Dendritic cell treated with granulocyte-macrophage colony-stimulating factor and Interleukin-4, amounts not matched to agents 40 ng/mL and 50 ng/mL, for 4 days (primary cell): ENCODE measurements around the gene OSBPL3.

Experiments used
- H3K27ac Mint-ChIP-seq: one replicate; pipeline ENCODE4 v1.8.0; 2022; ENCODE audit warnings: mild to moderate bottlenecking, mixed read lengths
- H3K27me3 Mint-ChIP-seq: one replicate; pipeline ENCODE4 v1.8.0; 2022; ENCODE audit warnings: mild to moderate bottlenecking, mixed read lengths
- H3K36me3 Mint-ChIP-seq: one replicate; pipeline ENCODE4 v1.8.0; 2022; ENCODE audit warnings: low read depth, mixed read lengths
- H3K4me1 Mint-ChIP-seq: one replicate; pipeline ENCODE4 v1.8.0; 2022; ENCODE audit warnings: low read depth, mixed read lengths
- H3K4me3 Mint-ChIP-seq: one replicate; pipeline ENCODE4 v1.8.0; 2022; ENCODE audit warnings: mild to moderate bottlenecking, moderate library complexity, mixed read lengths
- H3K9me3 Mint-ChIP-seq: one replicate; pipeline ENCODE4 v1.8.0; 2022; ENCODE audit warnings: mixed read lengths
- intact Hi-C: fragments of 100-400 bp; cut with micrococcal nuclease; formaldehyde crosslinking; loops from one replicate; pipeline ENCODE4 v1.15.0; 2022

The OSBPL3 gene

DNA sequence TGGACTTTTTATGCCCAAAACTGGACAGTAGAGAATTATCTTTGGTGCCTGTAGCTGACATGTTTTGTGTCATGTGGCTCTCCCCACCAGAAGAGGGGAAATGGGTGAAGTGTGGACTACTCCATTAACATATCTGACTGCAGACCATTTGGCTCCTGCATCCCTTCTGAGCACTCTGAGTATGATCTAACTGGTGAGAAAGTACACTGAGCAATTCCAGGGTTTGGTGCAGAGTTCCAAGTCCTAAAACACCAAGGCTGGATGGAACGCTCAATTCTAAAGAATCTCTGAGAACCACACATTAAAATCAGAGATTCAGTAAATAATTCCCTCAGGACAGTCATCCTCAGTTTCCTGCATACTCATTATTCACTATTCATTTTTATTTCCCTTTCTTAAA, 22.8 kb upstream of the OSBPL3 start:
- intact Hi-C loops, result no loop called here
- no peak overlapping the region for H3K27ac Mint-ChIP-seq
- H3K27me3 Mint-ChIP-seq, result no peaks in the 10 kb centered on the region
- peaks cover 19% of the 10 kb centered on the region for H3K9me3 Mint-ChIP-seq
- no peaks in the 10 kb centered on the region for H3K36me3 Mint-ChIP-seq
- no peaks in the 10 kb centered on the region for H3K4me1 Mint-ChIP-seq
- no peak overlapping the region for H3K4me3 Mint-ChIP-seq

DNA sequence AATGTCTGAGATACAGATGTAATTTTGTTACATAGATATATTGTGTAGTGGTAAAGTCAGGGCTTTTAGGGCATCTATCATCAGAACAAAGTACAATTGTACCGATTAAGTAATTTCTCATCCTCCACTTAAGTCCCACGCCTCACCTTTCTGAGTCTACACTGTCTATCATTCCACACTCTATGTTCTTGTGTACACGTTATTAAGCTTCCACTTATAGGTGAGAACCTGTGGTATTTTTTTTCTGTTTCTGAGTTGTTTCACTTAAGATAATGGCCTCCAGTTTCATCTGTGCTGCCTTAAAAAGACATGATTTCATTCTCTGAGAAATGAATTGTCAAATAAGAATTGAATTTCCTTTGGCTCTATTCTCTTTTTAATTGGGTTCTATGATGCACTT, 15.5 kb upstream of the OSBPL3 start:
- no peak overlapping the region for H3K4me3 Mint-ChIP-seq
- H3K4me1 Mint-ChIP-seq, result no peaks in the 10 kb centered on the region
- H3K27ac Mint-ChIP-seq, result no peak overlapping the region
- H3K27me3 Mint-ChIP-seq, result peaks cover 2% of the 10 kb centered on the region
- intact Hi-C loops, result no loop called here
- H3K36me3 Mint-ChIP-seq, result no peaks in the 10 kb centered on the region
- peaks cover 11% of the 10 kb centered on the region for H3K9me3 Mint-ChIP-seq

DNA sequence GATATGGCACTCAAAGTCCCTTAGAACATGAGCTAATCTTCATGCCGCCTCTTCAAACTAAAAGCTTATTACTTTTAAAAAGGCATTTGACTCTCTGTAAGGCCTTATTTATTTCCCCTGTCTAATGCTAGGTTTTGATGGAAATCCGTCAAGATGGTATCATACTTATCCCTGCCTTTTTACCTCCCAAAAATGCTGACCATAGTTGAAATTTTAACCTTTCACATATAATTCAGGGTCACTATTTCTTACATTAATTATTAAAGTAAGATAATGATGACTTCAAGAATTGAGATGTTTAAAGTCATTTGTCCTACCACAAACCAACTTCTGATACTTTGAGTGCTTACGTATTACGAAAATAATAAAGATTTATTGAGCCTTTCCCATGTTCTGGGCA, 12.3 kb upstream of the OSBPL3 start:
- no peaks in the 10 kb centered on the region for H3K36me3 Mint-ChIP-seq
- no peak overlapping the region for H3K4me3 Mint-ChIP-seq
- H3K4me1 Mint-ChIP-seq, result no peaks in the 10 kb centered on the region
- intact Hi-C loops, result no loop called here
- H3K27ac Mint-ChIP-seq, result no peak overlapping the region
- peaks cover 5% of the 10 kb centered on the region for H3K27me3 Mint-ChIP-seq
- H3K9me3 Mint-ChIP-seq, result no peaks in the 10 kb centered on the region

DNA sequence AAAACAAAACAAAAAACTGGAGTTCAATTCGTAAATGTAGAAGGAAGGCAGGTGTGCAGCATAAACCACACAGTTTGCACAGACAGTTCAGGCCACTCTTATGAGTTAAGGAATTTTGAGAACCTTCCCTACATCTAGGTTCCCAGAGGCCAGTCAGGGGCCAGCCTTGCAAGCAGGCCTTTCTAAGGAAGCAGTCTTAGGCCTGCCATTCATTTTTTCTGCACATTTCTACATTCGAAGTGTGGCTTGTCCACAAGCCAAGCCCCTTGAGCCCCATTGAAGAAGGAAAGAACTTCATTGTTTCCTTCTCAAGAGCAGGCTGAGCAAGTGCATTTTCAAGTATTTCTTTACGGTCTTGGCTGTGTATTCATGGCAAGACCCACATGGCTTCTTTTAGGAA, 11.4 kb upstream of the OSBPL3 start:
- intact Hi-C loops, result no loop called here
- Mint-ChIP-seq H3K4me3 (no peak overlapping the region), H3K9me3 (no peaks in the 10 kb centered on the region), H3K27me3 (peaks cover 12% of the 10 kb centered on the region), H3K36me3 (no peaks in the 10 kb centered on the region), H3K27ac (no peak overlapping the region), H3K4me1 (no peaks in the 10 kb centered on the region)

DNA sequence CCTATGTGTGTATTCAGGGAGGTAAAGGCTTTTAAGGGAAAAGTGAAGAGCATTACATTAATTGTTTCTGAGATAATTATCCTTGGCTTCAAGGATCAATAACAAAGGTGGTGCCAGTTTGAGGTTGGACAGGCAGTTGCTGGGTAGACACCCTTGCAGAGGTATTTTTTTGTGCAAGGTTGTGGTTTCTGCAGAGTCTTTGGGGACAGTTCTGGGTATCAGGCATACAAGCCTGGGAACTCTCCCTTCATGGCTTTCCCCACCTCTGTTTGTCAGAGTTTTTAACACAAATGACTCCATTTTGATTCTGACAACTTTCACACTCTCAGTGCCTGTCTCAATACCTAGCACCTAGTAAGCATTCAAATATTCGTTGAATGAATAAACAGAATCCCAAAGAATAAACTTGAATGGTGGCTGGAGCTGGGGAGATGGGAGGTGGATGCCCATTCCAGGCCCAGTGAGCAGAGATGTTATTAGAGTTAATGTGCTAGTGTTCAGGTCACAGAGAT, 7.4 kb upstream of the OSBPL3 start:
- H3K9me3 Mint-ChIP-seq, result no peaks in the 10 kb centered on the region

DNA sequence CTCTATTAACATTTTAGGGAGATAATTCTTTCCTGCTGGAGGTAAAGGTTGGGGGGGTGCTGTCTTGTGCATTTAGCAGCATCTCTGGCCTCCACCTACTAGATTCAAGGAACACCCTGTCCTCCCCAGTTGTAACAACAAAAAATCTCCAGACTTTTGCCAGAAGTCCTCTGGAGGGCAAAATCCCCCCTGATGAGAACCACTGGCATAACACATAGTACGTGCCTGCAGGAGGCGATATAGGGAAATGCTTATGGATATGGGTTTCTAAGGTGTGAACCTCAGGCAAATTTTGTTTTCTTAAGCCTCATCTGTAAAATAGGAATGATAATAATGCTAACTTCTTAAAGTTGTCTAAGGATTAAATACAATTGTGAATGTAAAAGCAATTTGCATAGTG, 2.9 kb upstream of the OSBPL3 start:
- intact Hi-C loops, result loop anchor here (5.0 kb wide), 2 partner anchors 51 to 89 kb away; no protein-coding TSS in a partner anchor
- Mint-ChIP-seq H3K36me3 (peaks cover 31% of the 10 kb centered on the region), H3K27ac (no peak overlapping the region)

More for the DNA sequence above, 7.4 kb upstream of the OSBPL3 start:
- intact Hi-C loops, result no loop called here
- H3K4me1 Mint-ChIP-seq, result peaks cover 11% of the 10 kb centered on the region
- no peak overlapping the region for H3K4me3 Mint-ChIP-seq
- no peaks in the 10 kb centered on the region for H3K36me3 Mint-ChIP-seq
- peaks cover 17% of the 10 kb centered on the region for H3K27me3 Mint-ChIP-seq
- H3K27ac Mint-ChIP-seq, result no peak overlapping the region

DNA sequence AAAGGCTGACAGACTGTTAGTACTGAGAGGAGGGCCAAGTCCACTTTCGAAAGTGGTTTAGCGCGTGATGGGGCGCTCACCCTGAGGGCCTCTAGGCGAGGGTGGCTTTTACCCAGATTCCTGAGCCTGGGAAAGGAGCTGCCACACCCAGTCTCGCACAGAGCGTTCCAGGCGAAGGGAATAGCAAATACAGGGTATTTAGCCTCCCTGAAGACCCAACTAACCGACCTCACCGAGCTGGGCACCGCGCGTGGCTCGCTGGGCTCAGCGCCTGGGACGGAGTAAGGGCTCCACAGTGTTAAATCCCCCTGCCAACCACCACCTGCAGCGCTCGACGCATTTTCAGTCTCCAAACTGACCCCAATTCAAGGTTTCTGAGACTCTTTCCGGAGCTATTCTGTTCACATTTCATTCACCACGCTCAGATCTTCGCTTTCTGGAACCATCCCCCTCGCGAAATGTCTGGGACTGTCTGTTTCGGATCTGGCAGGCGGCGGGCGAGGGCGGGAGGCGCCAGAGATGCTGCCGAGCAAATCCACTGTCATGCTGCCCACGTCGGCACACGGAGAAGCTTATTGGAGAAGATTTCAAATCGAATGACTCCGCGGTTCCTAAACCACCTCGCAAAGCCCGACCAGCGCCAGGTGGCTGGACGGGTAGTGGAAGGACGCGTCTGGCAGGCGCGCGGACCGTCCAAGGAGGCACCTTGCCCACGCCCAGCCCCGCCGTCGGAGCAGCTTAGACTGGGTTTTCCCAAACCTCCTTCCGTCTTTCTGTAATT, 1.4 kb upstream of the OSBPL3 start:
- H3K4me3 Mint-ChIP-seq, result peak overlapping the region; percentile 99
- peaks cover 59% of the 10 kb centered on the region for H3K4me1 Mint-ChIP-seq
- peaks cover 34% of the 10 kb centered on the region for H3K36me3 Mint-ChIP-seq
- no peaks in the 10 kb centered on the region for H3K9me3 Mint-ChIP-seq
- peak overlapping the region; percentile 100 for H3K27ac Mint-ChIP-seq
- H3K27me3 Mint-ChIP-seq, result peaks cover 21% of the 10 kb centered on the region
- intact Hi-C loops, result loop anchor here (2.0 to 5.0 kb wide), 5 partner anchors 19 to 161 kb away; no protein-coding TSS in a partner anchor

More for the DNA sequence above, 2.9 kb upstream of the OSBPL3 start:
- H3K27me3 Mint-ChIP-seq, result peaks cover 22% of the 10 kb centered on the region
- peaks cover 47% of the 10 kb centered on the region for H3K4me1 Mint-ChIP-seq
- H3K4me3 Mint-ChIP-seq, result no peak overlapping the region
- H3K9me3 Mint-ChIP-seq, result no peaks in the 10 kb centered on the region

DNA sequence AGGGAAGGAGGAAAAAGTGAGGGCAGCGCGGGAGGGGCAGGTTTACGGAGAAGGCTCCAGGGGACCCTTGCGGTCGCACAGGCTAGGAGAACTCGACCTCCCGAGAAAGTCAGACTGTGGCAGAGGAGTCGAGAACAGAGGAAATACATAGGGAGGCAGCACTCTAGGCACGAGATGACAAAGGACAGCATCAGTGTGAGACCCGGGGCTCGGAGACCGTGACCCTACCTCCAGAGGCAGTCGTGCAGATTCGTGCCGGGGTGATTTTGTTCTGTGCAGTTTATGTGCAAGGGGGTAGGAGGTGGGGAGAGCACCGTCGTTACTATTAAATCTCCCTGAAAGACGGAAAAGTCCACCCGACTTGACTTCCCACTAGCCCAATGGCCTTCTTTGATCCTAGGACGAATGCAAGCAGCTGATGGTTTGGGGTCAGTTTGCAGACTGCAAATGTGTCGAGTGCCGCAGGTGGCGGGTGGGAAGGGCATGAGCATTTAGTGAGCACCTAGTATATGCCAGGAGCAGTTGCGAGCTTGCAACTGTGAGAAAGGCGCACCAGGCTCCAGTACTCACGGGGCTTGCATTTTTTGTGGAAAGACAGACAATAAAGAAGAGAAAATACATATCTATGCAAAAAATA, 674 bp upstream of the OSBPL3 start:
- Mint-ChIP-seq H3K4me1 (peaks cover 67% of the 10 kb centered on the region), H3K9me3 (no peaks in the 10 kb centered on the region), H3K36me3 (peaks cover 39% of the 10 kb centered on the region), H3K27ac (peak overlapping the region; percentile 100), H3K4me3 (peak overlapping the region; percentile 99), H3K27me3 (peaks cover 19% of the 10 kb centered on the region)
- intact Hi-C loops, result loop anchor here (2.0 to 5.0 kb wide), 5 partner anchors 18 to 160 kb away; no protein-coding TSS in a partner anchor

DNA sequence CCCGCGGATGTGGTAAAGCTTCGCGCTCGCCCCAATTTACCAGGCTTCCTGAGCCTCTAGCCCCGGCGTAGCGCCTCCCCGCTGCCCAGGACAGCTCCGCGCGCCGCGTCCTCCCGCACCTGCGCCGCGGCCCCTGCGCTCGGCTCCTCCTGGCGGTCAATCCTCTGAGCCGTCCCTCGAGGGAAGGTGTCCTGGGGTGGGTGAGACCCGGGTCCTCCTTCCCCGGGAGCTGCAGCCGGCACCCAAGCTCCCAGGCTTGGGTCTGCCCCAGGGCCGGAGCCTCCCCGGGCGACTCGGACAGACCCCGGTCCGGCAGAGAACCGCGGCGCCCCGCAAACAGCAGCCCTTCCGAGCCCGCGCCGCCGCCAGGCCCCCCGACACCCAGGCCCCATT, 512 bp downstream of the OSBPL3 start:
- Mint-ChIP-seq H3K9me3 (no peaks in the 10 kb centered on the region), H3K36me3 (peaks cover 44% of the 10 kb centered on the region), H3K27me3 (peaks cover 19% of the 10 kb centered on the region), H3K4me3 (peak overlapping the region; percentile 99), H3K4me1 (peaks cover 72% of the 10 kb centered on the region), H3K27ac (peak overlapping the region; percentile 100)
- intact Hi-C loops, result loop anchor here (2.0 to 5.0 kb wide), 2 partner anchors 37 to 83 kb away; no protein-coding TSS in a partner anchor

DNA sequence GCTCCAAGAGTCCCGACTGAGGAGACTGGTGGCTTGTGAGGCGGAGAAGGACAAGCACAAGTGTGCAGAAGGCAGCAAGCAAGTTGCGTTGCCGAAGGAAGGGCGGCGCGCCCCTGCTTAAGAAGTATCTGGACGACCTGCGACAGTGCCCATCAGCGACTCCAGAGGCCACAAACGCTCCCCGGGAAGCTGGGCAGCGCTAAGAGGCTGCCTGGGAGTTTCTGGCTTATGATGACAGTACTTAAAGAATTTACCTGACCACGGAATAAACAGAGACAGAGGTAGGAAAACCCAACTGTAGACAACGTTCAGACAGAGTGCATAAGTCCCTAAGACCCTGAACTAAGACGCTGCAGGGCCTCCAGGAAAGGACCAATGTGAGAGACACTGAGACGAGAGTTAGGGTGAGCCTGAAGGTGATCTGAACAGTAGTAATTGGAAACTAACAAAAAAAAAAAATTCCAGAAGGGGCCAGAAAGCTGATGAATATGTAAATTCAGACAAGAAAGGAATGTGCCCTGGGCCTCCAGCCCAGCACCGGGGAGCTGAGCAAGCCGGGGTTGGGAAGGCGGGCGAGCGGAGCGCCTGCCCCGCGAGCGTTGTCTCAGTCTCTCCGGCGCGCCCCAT, 1.0 kb downstream of the OSBPL3 start:
- intact Hi-C loops, result loop anchor here (2.0 to 5.0 kb wide), 2 partner anchors 37 to 82 kb away; no protein-coding TSS in a partner anchor
- H3K36me3 Mint-ChIP-seq, result peaks cover 49% of the 10 kb centered on the region
- H3K27ac Mint-ChIP-seq, result peak overlapping the region; percentile 100
- no peaks in the 10 kb centered on the region for H3K9me3 Mint-ChIP-seq
- peak overlapping the region; percentile 99 for H3K4me3 Mint-ChIP-seq
- peaks cover 67% of the 10 kb centered on the region for H3K4me1 Mint-ChIP-seq
- peaks cover 18% of the 10 kb centered on the region for H3K27me3 Mint-ChIP-seq

DNA sequence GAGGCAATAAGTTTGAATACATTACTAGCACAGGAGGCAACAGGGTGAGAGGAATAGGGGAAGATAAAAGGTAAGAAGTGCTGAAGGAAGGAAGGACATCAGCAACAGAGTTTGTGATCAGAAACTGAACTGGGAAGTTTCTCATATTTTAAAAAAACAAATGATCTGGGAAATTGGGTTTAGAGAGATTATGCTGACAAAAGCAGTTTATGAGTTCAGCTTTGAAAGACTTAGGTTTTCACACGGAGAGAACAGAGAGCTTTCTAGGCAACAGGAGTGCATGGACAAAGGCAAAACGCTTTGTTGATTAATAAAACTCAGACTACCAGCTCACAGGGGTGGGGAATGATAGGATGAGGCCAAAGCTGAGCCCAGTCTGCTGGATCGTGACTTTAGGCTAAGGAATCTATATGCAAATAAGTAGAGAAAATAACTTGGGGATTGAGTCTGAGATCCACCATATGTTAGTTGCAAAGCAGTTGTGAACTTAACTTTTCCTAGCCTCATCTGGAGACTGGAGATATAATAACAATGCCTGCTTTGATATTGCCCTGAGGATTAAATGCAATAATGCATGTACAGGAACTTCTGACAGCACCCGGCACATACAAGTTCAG, 4.2 kb downstream of the OSBPL3 start:
- intact Hi-C loops, result loop anchor here (5.0 kb wide), 1 partner anchor 33 kb away; no protein-coding TSS in a partner anchor
- peaks cover 40% of the 10 kb centered on the region for H3K36me3 Mint-ChIP-seq
- no peaks in the 10 kb centered on the region for H3K9me3 Mint-ChIP-seq
- no peak overlapping the region for H3K4me3 Mint-ChIP-seq
- peaks cover 62% of the 10 kb centered on the region for H3K4me1 Mint-ChIP-seq
- H3K27ac Mint-ChIP-seq, result peak overlapping the region; percentile 50
- H3K27me3 Mint-ChIP-seq, result peaks cover 13% of the 10 kb centered on the region

DNA sequence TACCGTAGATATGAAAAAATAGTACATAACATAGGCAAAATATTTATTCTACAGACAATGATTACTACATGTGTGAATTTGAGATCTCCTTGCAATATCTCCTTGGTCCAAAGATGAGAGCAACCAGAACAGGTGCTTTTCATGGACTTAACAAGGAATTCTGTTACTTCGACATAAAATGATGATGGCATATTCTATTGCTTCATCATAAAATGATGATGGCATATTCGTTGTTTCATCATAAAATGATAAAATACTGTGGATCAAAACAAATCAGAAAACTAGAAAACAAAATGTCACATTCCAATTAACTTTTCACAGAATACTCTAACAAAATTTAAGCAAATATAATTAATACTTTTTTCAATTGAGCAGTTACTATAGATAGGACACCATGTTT, 4.8 kb downstream of the OSBPL3 start:
- no peak overlapping the region for H3K4me3 Mint-ChIP-seq
- H3K27ac Mint-ChIP-seq, result peak overlapping the region; percentile 50

DNA sequence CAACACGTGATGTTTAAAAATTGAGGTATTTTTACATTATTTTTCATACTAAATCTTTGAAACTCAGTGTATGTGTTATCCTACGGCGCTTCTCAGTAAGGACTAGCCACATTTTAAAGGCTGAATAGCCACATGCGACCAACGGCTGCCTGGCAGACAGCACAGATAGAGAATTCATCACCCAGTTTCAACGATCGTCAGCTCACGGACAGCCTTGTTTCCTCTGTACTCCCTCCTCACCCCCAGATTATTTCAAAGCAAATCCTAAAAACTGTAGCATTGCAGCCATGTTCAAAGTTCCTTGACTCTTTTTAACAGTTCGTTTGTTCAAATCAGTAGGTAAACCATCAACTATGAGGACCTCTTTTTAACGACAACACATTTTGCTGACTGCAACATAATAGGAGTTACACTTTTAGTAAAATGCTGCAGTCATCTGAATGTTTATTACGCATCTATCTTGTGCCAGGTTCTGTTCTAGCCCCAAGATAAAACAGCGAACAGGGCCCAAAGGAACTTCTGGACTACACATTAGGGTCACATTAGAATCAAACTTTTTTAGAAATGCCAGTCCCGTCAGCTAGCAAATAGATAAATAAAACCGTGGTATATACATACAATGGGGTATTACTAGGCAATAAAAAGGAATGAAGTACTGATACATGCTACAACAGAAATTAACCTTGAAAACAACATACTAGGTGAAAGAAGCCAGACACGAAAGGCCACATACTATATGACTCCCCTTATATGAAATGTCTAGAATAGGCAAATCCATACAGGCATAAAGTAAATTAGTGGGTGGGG, 5.7 kb downstream of the OSBPL3 start:
- intact Hi-C loops, result no loop called here
- peaks cover 13% of the 10 kb centered on the region for H3K27me3 Mint-ChIP-seq
- H3K4me1 Mint-ChIP-seq, result peaks cover 69% of the 10 kb centered on the region
- peaks cover 38% of the 10 kb centered on the region for H3K36me3 Mint-ChIP-seq
- H3K9me3 Mint-ChIP-seq, result no peaks in the 10 kb centered on the region
- no peak overlapping the region for H3K4me3 Mint-ChIP-seq
- H3K27ac Mint-ChIP-seq, result no peak overlapping the region

More for the DNA sequence above, 4.8 kb downstream of the OSBPL3 start:
- H3K4me1 Mint-ChIP-seq, result peaks cover 61% of the 10 kb centered on the region
- no peaks in the 10 kb centered on the region for H3K9me3 Mint-ChIP-seq
- H3K27me3 Mint-ChIP-seq, result peaks cover 13% of the 10 kb centered on the region
- intact Hi-C loops, result loop anchor here (5.0 kb wide), 1 partner anchor 33 kb away; no protein-coding TSS in a partner anchor
- H3K36me3 Mint-ChIP-seq, result peaks cover 36% of the 10 kb centered on the region
